ENCODE results near the gene WBP2NL.

DNA sequence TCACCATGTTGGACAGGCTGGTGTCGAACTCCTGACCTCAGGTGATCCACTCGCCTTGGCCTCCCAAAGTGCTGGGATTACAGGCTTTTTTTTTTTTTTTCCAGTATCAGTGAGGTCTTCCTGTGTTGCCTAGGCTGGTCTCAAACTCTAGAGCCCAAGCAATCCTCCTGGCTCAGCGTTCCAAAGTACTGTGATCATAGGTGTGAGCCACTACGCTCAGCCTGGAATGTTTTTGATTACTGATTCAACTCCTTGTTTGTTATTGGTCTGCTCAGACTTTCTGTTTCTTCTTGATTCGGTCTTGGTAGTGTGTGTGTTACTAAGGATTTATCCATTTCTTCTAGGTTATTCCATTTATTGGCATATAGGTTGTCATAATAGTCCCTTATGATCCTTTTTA lies 40.7 kb downstream of the WBP2NL start:
- TF ChIP-seq, protein P1, sequence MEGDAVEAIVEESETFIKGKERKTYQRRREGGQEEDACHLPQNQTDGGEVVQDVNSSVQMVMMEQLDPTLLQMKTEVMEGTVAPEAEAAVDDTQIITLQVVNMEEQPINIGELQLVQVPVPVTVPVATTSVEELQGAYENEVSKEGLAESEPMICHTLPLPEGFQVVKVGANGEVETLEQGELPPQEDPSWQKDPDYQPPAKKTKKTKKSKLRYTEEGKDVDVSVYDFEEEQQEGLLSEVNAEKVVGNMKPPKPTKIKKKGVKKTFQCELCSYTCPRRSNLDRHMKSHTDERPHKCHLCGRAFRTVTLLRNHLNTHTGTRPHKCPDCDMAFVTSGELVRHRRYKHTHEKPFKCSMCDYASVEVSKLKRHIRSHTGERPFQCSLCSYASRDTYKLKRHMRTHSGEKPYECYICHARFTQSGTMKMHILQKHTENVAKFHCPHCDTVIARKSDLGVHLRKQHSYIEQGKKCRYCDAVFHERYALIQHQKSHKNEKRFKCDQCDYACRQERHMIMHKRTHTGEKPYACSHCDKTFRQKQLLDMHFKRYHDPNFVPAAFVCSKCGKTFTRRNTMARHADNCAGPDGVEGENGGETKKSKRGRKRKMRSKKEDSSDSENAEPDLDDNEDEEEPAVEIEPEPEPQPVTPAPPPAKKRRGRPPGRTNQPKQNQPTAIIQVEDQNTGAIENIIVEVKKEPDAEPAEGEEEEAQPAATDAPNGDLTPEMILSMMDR (IDR thresholded peaks at IDR 0.05; ENCODE audit: low read length), result no peak
- TF ChIP-seq EZH2 (optimal IDR thresholded peaks at IDR 0.05; ENCODE audit: low read depth, low read length), result no peak
- TF ChIP-seq EZH2phosphoT487 (IDR thresholded peaks at IDR 0.05; ENCODE audit: low read length), result no peak
